IMR-90 (cell line): ENCODE results near the gene ADGB. TPM values are rescaled to one million over a fixed set of nuclear protein-coding genes. Genes with fewer than 3 reads are reported as not detected.

ENCODE experiments used
- ATAC-seq: fragments of 200-7000 bp; cut with Tn5 transposase; 2 replicates; pipeline ENCODE4 v1.9.1; 2020; ENCODE audit warnings: low read depth, mild to moderate bottlenecking, moderate library complexity
- BruUV-seq: library from RNA; stranded (reverse); fragments of 400-500 nt; replicated peaks from 2 replicates; lab custom pipeline; 2021; lab: Mats Ljungman, UMichigan
- CTCF ChIA-PET: fragments of 300-600 bp; formaldehyde crosslinking; extraction: SDS; loops from one replicate; lab custom pipeline; 2021; ENCODE audit warnings: antibody characterized with exemption; lab: Yijun Ruan, JAX
- POLR2A ChIA-PET: fragments of 300-600 bp; sonication (Branson Sonifier 250); formaldehyde crosslinking; loops from one replicate; lab custom pipeline; 2022; ENCODE audit warnings: antibody characterized with exemption; ENCODE audit not compliant: unreplicated experiment; lab: Charles Lee
- DNase-seq: peaks from one replicate; pipeline ENCODE4 v3.0.0; 2013
- H2AFZ ChIP-seq: replicated peaks from 2 replicates; pipeline ENCODE3; 2013; ENCODE audit warnings: low read length, mild to moderate bottlenecking; ENCODE audit not compliant: poor library complexity
- H2AK5ac ChIP-seq: 2 replicates; pipeline ENCODE4 v1.6.1; 2013; ENCODE audit warnings: low read depth, low read length, inconsistent platforms
- H2AK9ac ChIP-seq: replicated peaks from 2 replicates; pipeline ENCODE3; 2013; ENCODE audit warnings: mild to moderate bottlenecking, low read depth, low read length, moderate library complexity; ENCODE audit not compliant: poor library complexity
- H2BK120ac ChIP-seq: 2 replicates; pipeline ENCODE4 v1.6.1; 2013; ENCODE audit warnings: low read depth, low read length, inconsistent platforms
- H2BK15ac ChIP-seq: 3 replicates; pipeline ENCODE4 v1.6.1; 2013; ENCODE audit warnings: low read depth, low read length, inconsistent platforms
- H2BK20ac ChIP-seq: 2 replicates; pipeline ENCODE4 v1.6.1; 2013; ENCODE audit warnings: low read depth, mild to moderate bottlenecking, inconsistent platforms, low read length, moderate library complexity
- H2BK5ac ChIP-seq: 2 replicates; pipeline ENCODE4 v1.6.1; 2013; ENCODE audit warnings: mild to moderate bottlenecking, low read depth, low read length, inconsistent platforms; ENCODE audit not compliant: poor library complexity, severe bottlenecking
- H3K14ac ChIP-seq: replicated peaks from 2 replicates; pipeline ENCODE4 v1.6.1; 2013; ENCODE audit warnings: low read depth, low read length, inconsistent platforms
- H3K18ac ChIP-seq: 2 replicates; pipeline ENCODE4 v1.6.1; 2013; ENCODE audit warnings: low read depth, low read length, control low read depth
- H3K23ac ChIP-seq: 2 replicates; pipeline ENCODE4 v1.6.1; 2013; ENCODE audit warnings: low read depth, low read length, inconsistent platforms
- H3K27ac ChIP-seq: 2 replicates; pipeline ENCODE4 v1.5.1; 2013; ENCODE audit warnings: mild to moderate bottlenecking, control low read depth, low read length; ENCODE audit not compliant: insufficient read depth
- H3K27me3 ChIP-seq: 2 replicates; pipeline ENCODE4 v1.6.1; 2013; ENCODE audit warnings: low read length; ENCODE audit not compliant: control insufficient read depth, insufficient read depth
- H3K36me3 ChIP-seq: 2 replicates; pipeline ENCODE4 v1.6.1; 2013; ENCODE audit warnings: low read length, mixed read lengths; ENCODE audit not compliant: control insufficient read depth, insufficient read depth
- H3K4ac ChIP-seq: 2 replicates; pipeline ENCODE4 v1.6.1; 2013; ENCODE audit warnings: low read depth, low read length, inconsistent platforms
- H3K4me1 ChIP-seq: 2 replicates; pipeline ENCODE4 v1.6.1; 2013; ENCODE audit warnings: low read length, mixed read lengths; ENCODE audit not compliant: control insufficient read depth, insufficient read depth
- H3K4me2 ChIP-seq: 2 replicates; pipeline ENCODE4 v1.6.1; 2013; ENCODE audit warnings: low read depth, mild to moderate bottlenecking, control low read depth, low read length, moderate library complexity
- H3K4me3 ChIP-seq: 2 replicates; pipeline ENCODE4 v1.5.1; 2013; ENCODE audit warnings: low read depth, mild to moderate bottlenecking, control low read depth, low read length, moderate library complexity; ENCODE audit not compliant: insufficient read depth
- H3K56ac ChIP-seq: 2 replicates; pipeline ENCODE4 v1.6.1; 2013; ENCODE audit warnings: low read length, inconsistent platforms; ENCODE audit not compliant: insufficient read depth; ENCODE audit errors: extremely low read depth
- H3K79me1 ChIP-seq, 2 experiments: 2 replicates each; pipeline ENCODE4 v1.6.1; 2013; ENCODE audit warnings: low read length in 2 of 2, inconsistent platforms in 1 of 2, low read depth in 1 of 2
- H3K9ac ChIP-seq: 2 replicates; pipeline ENCODE4 v1.6.1; 2013; ENCODE audit warnings: low read depth, low read length, control low read depth
- H3K9me1 ChIP-seq: 2 replicates; pipeline ENCODE4 v1.6.1; 2013; ENCODE audit warnings: low read length, inconsistent platforms; ENCODE audit not compliant: insufficient read depth
- H3K9me3 ChIP-seq: 2 replicates; pipeline ENCODE4 v1.6.1; 2013; ENCODE audit warnings: low read length; ENCODE audit not compliant: control insufficient read depth, insufficient read depth
- H4K20me1 ChIP-seq: 2 replicates; pipeline ENCODE4 v1.6.1; 2013; ENCODE audit warnings: low read length, inconsistent platforms; ENCODE audit not compliant: insufficient read depth
- H4K5ac ChIP-seq: 2 replicates; pipeline ENCODE4 v1.6.1; 2013; ENCODE audit warnings: mild to moderate bottlenecking, low read depth, low read length, control low read depth
- H4K8ac ChIP-seq, 2 experiments: 2 replicates each; pipeline ENCODE4 v1.6.1; 2013; ENCODE audit warnings: low read depth in 2 of 2, low read length in 2 of 2, control low read depth in 1 of 2, inconsistent platforms in 1 of 2
- H4K91ac ChIP-seq: 2 replicates; pipeline ENCODE4 v1.6.1; 2013; ENCODE audit warnings: low read depth, low read length, inconsistent platforms; ENCODE audit not compliant: insufficient read depth
- CEBPB ChIP-seq: IDR thresholded peaks from 2 replicates; pipeline ENCODE4 v1.6.1; 2012; ENCODE audit warnings: low read depth, low read length, improper control_type of control experiment
- NFE2L2 ChIP-seq: fragments of 150-350 bp; IDR thresholded peaks from 2 replicates; pipeline ENCODE4 v1.6.1; 2016; ENCODE audit warnings: low read depth, mild to moderate bottlenecking, low read length
- WGBS, 2 experiments: methylation state at CpG; one replicate each; pipeline versions ENCODE4 v1.1.5 to v1.1.7; 2013; ENCODE audit warnings: missing lambda C conversion rate in 2 of 2; ENCODE audit not compliant: insufficient read length in 1 of 2; ENCODE audit errors: extremely low coverage in 2 of 2; 5-methylcytosine and 5-hydroxymethylcytosine counted together
- dilution Hi-C: fragments of 300-500 bp; cut with HindIII; formaldehyde crosslinking; loops from one replicate; pipeline ENCODE4 v1.14.3; 2018; ENCODE audit warnings: low sequenced_read_pairs; ENCODE audit not compliant: unreplicated experiment
- in situ Hi-C: fragments of 300-500 bp; cut with MboI; formaldehyde crosslinking; loops from 3 replicates; pipeline ENCODE4 v1.14.3; 2019; ENCODE audit warnings: low sequenced_read_pairs, inconsistent platforms, mixed read lengths
- intact Hi-C: fragments of 100-400 bp; cut with micrococcal nuclease; formaldehyde crosslinking; loops from 2 replicates; pipeline ENCODE4 v1.10.0; 2022
- polyA plus RNA-seq, 3 experiments: library from polyadenylated mRNA; depleted of rRNA; stranded (reverse); fragments of >200 nt; gene quantifications; 2 replicates each; pipeline ENCODE4 v1.2.3, GENCODE V29; 2012; ENCODE audit warnings: low replicate concordance in 1 of 3
- total RNA-seq: library from RNA; depleted of rRNA; stranded (reverse); fragments of >200 nt; gene quantifications from 2 replicates; pipeline ENCODE4 v1.2.3, GENCODE V29; 2012

The ADGB gene
- total and polyA plus RNA-seq, 2 of the 4 experiments (the other 2 are of a cell fraction) = not detected

GRCh38 chr6:146550911-146551310 lies 47.9 kb upstream of the ADGB start:
- H2AK5ac ChIP-seq = no peak overlapping the region
- ChIA-PET POLR2A (no interaction called here), CTCF (no interaction called here)
- H3K79me1 ChIP-seq = peaks cover 17 to 39% of the 10 kb centered on the region in 2 experiments
- H3K9me1 ChIP-seq = 0 out of 2 replicates have a peak, but pooled peaks cover 5% of the 10 kb centered on the region
- DNase-seq (peak; percentile 66), ATAC-seq (peak; percentile 44; the same call in 1 of the 2 replicates)
- no peak overlapping the region for H3K56ac ChIP-seq
- no peak overlapping the region for H3K23ac ChIP-seq
- no peak overlapping the region for H2AFZ ChIP-seq
- intact Hi-C loops (no loop called here), in situ Hi-C loops (no loop called here), dilution Hi-C loops (no loop called here)
- H2BK5ac ChIP-seq = no peak overlapping the region
- peak overlapping the region; percentile 27; the same call in 1 of the 2 replicates for H4K5ac ChIP-seq
- H3K4me2 ChIP-seq = peak overlapping the region; percentile 81
- H3K27me3 ChIP-seq = no peaks in the 10 kb centered on the region
- H3K4ac ChIP-seq = no peak overlapping the region
- H3K9ac ChIP-seq = no peak overlapping the region
- no peak overlapping the region for H4K8ac ChIP-seq
- peaks cover 3% of the 10 kb centered on the region; the same call in 1 of the 2 replicates for H4K20me1 ChIP-seq
- no peak overlapping the region for H2BK15ac ChIP-seq
- no peak overlapping the region for H2BK20ac ChIP-seq
- no CpG with 5 or more reads among the region's 6 CpGs for WGBS, 2 experiments
- H3K9me3 ChIP-seq = no peaks in the 10 kb centered on the region
- H3K14ac ChIP-seq = no peak overlapping the region
- H2AK9ac ChIP-seq = no peak overlapping the region
- TF ChIP-seq NFE2L2 (no peak), CEBPB (peak; percentile 100)
- H3K27ac ChIP-seq = no peak overlapping the region; the same call in 1 of the 2 replicates
- no peak overlapping the region for H4K91ac ChIP-seq
- peaks cover 20% of the 10 kb centered on the region for H3K36me3 ChIP-seq
- peak overlapping the region; percentile 60; the same call in 1 of the 2 replicates for H3K18ac ChIP-seq
- no peak overlapping the region for H3K4me3 ChIP-seq
- no peak overlapping the region for H2BK120ac ChIP-seq
- H3K4me1 ChIP-seq = peaks cover 10% of the 10 kb centered on the region
- BruUV-seq = no TSS peak
